Activated CD8-positive, alpha-beta memory T cell treated with anti-CD3 and anti-CD28 coated beads, Interleukin-2, amount 50 U/mL, for 48 hours (primary cell): Measurements from ENCODE around the gene HNRNPAB.
"Not testable (repeated sequence)": the region's sequence is repeated elsewhere in the genome, so short reads cannot be mapped to it uniquely, and the experiment has no call there.

ENCODE experiments used
- DNase-seq: peaks from one replicate; pipeline ENCODE4 v3.0.0-alpha.2; 2020

The HNRNPAB gene

GRCh38 chr5:178247481-178248456 lies 43.4 kb downstream of the HNRNPAB start:
- DNase-seq: no peak

DNA sequence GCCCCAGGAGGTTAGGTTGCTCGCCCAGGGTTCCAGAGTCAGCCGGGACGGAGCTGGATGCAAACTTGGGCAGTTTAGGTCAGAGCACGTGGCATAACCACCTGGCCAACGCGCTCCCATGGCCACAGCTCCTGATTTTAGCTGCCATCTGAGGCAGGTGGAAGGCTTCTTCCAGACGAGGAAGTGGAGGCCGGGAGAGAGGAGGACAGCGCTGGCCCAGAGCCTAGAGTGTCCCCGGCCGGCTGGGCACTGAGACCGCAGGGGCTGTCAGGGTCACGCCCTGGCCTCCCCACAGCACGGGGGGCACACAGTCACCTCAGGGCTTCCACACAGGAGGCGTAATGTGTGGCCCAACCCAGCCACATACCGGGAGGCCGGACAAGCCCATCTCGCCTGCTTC lies 44.4 kb downstream of the HNRNPAB start:
- DNase-seq: no peak

GRCh38 chr5:178249191-178249989 lies 45.1 kb downstream of the HNRNPAB start:
- DNase-seq: no peak

DNA sequence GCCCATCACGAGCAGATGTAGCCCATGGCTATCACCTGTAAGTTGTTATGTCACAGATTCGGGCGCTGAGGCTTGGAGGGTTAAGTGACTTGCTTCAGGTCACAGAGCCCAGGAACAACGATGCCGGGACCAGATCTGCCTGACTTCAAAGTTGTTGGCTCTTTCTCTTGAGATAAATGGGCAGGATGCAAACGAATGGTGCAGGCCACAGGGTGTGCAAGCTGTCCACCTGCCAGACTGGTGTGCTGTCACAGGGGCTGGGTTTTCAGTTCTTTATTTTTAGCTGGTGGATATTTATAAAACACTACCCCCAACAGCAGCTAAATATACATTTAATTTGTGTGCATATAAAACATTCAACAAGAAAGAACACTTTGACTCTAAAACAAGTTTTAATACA lies 45.9 kb downstream of the HNRNPAB start:
- DNase-seq: no peak

DNA sequence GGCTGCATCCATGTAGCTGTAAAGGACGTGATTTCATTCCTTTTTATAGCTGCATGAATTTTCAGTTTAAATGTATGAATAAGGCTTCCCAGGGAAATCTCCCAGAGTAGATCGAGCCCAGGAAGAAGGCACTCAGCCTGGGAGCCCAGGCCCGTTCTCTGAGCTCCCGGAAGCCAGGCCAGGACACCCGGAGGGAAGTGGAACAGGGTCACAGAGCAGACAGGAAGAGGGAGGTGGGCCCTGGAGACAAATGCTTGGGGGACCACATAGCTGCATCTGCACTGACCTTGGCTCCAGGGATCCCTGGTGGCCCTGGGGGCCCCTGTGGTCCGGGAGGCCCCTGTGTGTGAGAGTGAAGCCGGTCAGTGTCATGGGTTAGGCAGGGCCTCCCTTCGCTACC lies 47.9 kb downstream of the HNRNPAB start:
- no peak for DNase-seq

DNA sequence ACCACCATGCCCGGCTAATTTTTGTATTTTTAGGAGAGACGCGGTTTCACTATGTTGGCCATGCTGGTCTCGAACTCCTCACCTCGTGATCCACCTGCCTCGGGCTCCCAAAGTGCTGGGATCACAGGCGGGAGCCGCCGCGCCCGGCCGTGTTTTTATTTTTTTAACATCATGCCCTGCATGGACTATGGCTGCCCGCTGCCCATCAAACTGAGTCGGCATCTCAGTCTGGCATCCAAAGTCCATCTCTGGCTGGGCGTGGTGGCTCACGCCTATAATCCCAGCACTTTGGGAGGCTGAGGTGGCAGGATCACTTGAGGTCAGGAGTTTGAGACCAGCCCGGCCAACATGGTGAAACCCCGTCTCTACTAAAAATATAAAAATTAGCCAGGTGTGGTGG lies 49.3 kb downstream of the HNRNPAB start:
- DNase-seq: not testable (repeated sequence)

- DNase-seq: no peak
Measured at GRCh38 chr5:178256746-178257145, 52.4 kb downstream of the HNRNPAB start.

DNA sequence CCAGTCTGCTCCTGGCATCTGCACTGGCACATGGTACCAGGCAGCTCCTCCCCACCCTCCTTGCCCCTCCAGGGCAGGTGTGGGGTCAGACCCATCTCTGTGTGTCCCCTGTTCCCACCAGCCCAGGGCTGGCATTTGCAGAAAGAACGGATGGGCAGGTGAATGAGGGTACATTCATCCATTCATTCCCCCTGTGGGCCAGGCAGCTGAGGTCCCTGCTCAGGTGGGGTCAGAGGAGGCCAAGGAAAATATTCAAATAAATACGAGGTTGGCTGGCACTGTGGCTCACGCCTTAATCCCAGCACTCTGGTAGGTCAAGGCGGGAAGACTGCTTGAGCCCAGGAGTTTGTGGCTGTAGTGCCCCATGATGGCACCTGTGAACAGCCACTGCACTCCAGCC lies 53.3 kb downstream of the HNRNPAB start:
- no peak for DNase-seq

- DNase-seq: no peak
Measured at GRCh38 chr5:178259623-178260536, 55.5 kb downstream of the HNRNPAB start.
